HG03439 (cell line): ENCODE data around the gene CXCR3.

Source experiments
- ATAC-seq: cut with Tn5 transposase; IDR thresholded peaks from one replicate; pipeline ENCODE4 v1.9.1; 2021; ENCODE audit warnings: mild to moderate bottlenecking, moderate library complexity; ENCODE audit not compliant: unreplicated experiment

Gene CXCR3

DNA sequence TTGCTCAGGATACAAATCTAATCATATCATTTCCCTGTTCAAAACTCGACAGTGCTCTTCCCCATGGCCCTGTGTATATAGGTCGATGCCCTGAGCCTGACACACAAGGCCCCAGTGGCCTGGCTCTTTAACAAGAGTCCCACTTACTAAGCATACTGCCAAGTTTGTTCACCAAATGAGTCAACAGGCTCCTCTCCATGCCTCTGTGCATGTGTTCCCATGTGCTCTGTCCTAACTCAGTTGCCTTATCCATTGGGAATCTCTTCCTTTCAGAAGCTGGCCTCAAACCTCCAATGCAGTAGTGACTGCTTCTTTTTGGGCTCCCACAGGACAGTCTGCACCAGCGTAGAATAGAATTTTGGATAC, 18.9 kb upstream of the CXCR3 start:
- ATAC-seq, result no peak

DNA sequence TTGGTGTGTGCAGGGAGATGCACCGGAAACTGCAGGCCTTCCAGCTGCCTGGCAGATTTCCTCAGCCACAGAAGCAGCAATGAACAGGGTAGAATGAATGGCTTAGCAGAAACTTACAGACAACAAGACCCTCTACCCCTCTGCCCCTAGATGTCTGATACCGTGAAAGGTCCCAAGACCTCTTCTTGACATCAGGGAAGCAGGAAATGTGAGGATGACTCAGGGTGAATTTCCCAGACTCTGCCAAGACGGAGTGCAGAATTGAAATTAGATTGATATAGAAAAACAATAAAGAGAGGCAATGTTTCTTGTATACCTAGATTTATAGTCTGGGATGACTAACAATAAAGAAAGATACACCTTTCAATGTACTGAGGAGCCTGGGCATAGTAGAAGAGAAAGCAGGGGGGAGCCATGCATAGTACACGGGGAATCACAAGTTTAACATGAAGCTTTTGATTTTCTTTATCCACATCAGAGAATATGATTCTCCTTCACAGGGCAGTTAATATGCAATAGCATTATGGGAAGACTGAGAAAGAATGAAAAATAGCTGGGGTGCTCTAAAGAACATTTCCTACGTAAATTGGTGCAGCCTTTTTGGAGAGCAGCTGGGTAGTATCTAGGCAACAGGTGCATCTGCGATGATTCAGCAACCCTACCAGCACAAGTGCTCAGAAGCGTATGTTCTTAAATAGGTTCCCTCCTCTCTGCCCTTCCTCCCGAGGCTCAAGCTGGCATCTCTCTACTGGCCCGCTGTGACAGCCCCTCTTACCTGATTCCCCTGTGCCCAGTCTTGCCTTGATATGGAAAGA, 18.3 kb upstream of the CXCR3 start:
- ATAC-seq, result no peak

DNA sequence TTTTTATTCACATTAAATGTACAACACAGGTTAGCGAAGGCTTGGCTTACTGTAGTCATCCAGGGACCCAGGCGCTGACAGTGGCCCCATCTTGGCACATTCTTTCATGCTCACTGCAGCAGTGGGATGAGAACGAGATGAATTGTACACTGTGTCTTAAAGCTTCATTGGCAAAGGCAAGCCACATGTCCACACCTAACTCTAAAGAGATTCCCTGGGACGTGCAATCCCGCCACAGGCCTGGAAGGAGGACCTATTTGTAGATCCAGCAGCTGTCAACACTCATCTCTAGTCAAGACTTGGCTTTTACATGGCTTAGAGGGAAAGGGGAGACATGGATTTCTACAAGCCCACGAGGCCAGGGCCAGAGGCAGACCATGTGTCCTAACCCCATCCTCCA, 16.1 kb upstream of the CXCR3 start:
- no peak for ATAC-seq

DNA sequence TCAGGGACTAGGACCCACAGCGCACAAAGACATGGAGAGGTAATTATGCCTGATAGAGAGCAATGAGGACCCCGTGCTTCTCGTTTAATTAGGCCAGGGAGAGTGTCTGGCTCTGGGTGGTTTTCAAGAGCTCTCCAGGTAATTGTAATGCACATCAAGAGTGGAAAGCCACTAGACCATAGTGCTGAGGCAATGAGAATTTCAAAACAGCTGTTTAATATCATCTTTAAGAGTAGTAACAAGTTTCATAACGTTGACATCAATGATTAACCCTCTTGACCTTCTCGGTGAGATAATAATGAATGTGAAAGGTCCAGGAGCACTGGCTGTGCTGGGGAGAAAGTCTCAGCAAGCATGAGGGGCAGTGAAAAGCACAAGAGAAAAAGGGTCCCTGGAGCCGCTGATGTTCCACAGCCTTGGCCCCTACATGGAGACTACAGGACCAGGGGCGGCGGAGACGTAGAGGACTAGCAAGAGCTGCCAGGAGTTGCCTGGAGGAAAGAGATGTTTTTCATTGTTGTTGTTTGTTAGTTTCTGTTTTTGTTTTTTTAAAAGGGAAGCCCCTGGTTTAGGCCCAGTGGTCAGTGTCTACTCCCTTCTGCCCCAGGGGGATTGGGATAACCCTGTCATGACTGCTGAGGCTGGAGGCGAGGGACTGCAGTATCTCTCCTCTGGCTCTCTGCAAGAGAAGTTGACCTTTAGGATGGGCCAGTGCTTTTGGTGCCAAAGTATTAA, 14.8 kb upstream of the CXCR3 start:
- no peak for ATAC-seq

DNA sequence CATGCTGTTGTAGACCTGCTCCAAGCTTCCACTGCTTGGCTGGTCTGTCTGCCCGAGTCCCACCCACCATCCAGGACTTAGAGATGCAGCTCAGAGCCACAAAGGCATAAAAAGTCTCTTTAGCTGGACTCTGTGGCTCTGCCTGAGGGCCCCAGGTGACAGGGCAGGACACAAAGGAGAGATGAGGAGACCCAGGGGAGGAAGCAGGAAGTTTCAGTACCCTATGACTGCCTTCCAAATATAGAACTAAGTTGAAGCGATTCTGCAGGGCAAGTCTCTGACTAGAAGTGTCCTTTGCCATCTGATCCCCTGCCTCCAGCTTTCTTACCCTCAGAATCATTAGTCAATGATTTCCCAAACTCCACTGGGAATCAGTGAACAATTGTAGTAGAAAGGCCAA, 11.2 kb upstream of the CXCR3 start:
- no peak for ATAC-seq

DNA sequence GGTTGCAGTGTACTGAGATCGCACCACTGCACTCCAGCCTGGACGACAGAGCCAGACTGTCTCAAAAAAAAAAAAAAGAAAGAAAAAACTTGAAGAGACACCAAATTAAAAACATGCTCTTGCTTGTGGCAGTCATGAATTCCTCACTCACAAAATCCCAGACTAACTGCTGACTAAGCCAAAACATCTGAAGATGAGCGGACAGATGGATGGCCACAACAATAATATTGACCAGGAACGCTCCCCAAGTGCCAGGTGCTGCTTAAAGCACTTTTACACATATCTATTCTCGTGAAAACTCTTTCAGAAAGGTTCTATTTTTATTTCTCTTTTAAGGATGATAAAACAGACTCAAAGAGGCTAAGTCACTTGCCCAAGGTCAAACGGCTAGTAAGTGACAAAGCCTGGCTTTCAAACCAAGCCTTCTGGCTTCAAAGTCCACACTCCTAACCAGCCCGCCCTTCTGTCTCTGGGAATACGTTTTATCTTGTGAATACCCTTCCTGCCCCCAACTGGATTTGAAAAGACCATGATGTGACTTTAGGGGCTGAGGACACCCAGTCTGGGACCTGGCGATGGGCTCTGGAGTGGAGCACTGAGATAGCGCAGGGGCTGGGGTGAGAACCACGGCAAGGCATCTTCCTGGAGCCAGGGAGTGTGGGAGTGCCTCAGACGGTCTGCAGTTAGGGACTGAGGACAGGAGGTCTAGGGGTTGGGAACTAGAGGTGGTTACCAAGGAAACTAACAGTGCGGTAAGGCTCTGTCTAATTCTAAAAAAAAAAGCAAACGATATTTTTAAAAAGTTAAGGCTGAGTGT, 9.5 kb upstream of the CXCR3 start:
- no peak for ATAC-seq

DNA sequence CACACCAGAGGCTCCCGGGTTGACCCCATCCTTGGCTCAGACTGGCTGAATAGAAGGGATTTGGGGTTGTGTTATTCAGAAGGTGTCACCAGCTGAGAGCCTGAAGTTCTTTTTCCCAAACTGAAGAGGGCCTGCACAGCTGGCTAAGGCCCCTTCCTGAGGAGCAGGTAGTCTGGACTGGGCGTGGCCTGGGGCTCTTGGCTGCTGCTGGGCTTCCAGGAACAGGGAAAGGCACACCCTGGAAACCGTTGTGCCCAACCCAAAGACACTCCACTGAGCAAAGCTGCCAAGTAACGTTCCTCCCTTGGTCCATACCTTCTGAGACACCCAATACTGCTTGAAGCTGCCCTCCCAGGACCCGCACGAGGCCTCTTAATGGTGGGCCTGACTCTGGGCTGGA, 8.3 kb upstream of the CXCR3 start:
- no peak for ATAC-seq

DNA sequence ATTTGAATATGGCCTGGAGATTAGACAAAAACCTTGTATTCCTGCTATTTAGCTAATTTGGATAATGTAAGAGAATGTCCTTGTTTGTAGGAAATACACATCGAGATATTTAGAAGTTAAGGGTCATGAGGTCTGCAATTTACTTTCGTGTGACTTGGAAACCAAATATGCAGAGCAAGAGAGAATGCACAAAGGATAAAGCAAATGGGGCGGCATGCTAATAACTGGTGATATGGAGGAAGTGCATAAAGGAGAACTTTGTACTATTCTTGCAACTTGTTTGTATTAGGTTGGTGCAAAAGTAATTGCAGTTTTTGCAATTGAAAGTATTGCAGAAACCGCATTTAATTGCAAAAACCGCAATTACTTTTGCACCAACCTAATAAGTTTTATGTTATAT, 7.2 kb upstream of the CXCR3 start:
- no peak for ATAC-seq

DNA sequence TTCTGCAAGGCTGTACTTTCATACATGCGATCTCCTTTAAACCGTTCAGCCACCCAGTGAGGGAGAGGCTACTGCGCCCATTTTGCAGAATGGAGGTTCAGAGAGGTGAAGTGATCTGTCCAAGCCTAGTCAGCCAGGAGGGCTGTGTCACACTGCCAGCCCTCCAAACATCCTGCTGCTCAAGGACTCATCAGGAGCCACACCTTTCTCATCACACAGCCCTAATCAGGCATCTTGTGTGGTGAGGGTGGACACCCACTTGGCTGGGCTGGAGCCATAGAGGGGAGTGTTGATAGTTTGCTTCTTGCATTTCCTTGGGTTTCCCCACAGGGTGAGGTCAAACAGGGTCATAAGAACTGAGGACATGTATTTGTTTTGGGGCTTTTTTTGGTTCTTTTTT, 5.4 kb upstream of the CXCR3 start:
- ATAC-seq, result no peak

DNA sequence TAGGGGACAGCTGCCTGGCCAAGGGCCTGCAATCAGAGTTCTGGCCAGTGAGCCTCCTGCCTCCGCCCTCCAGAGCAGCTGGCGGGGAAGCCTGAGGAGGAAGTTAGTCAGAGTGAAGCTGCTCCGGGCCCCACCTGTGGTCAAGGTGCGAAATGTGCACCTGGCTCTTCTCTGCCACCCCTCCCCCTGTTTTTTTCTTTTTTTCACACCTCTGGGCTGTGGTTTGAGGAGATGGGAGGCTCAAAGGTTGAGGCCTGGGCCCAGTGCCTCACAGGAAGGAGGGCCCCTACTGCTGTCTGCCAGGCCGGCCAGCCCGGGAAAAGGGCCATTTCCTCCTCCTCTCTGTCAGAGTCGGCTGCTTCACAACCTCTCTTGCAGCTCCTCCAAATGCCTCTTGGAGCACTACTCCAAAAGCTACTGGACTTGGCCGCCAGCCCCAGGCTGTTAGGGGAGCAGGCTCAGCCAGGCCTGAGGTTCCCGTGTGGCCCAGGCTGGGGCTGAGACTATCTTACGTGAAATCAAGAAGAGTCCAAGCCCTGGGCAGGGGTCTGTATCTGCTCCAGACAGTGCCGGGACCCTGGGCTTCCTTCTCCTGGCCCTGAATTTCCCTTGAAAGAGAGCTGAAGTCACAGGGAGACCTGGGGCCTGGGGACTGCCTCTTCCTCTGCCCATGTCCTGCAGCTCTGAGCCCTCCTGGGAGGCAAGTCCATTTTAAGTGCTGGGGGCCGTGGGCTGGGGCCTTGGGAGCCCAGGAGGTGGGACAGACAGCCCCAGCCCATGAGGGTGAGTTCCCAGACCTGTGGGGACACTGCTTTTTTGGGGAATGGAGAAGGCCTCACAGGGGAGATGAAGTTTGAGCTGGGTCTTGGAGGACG, 4.5 kb upstream of the CXCR3 start:
- peak; percentile 58 for ATAC-seq

DNA sequence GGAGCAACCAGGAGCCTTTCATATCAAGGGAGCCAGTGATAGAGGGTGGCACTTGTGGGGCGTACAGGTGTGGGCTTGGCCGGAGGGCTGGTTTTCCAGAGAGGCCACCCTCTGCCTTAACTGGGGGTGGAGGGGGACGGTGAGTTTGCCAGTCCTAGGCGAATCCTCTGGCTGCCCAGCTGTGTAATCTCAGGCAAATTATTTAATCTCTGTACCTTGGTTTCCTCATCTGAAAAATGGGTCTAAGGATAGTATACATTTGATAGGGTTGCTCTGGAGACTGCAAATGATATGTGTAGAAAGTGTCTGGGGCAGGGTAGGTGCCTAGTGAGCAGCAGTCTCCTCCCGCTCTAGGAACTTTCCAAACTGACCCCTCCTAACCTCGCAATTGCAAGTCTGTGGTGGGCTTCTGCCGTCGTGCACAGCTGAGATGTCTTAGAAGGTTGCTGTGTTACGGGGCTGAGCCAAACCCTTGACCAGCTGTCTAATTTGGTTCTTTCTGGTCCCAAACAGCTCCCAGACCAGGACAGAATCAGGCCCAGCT, 3.8 kb upstream of the CXCR3 start:
- no peak for ATAC-seq

DNA sequence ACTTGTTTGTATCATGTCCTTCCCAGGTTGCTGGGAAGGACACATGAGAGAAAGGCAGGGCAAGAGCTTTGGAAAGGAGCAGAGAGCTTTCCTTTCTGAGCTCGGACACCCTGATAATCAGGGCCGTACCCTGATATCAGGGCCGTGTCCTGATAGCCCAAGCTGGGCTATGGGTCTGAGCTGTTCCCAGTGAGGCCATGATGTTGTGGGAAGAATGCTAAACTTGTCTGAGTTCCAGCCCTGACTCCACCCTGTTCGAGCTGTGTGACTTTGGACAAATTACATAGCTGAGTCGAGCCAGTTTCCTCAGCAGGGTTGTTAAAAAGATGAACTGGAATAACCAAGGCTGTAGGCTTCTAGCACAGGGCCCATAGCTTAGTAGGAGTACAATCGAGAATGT, 3.3 kb upstream of the CXCR3 start:
- ATAC-seq, result no peak

DNA sequence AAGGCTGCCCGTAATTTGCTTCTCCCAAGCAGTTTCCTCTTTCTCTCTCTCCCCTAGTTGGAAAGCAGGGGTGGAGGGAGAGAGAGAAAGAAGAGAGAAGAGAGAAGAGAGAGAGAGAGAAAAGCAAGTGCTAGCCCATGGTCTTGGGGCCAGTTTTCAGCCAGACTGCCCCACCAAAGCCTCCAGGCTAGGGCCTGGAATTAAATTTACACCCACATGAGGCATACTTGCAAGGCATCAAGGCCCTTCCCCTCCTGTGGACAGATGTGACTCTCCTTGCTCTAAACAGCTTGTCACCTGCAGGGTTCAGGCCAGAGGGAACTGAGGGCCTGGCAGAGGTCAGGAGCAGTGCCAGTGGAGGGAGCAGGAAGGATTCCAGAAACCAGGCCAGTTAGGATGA, 1.7 kb upstream of the CXCR3 start:
- ATAC-seq, result no peak

DNA sequence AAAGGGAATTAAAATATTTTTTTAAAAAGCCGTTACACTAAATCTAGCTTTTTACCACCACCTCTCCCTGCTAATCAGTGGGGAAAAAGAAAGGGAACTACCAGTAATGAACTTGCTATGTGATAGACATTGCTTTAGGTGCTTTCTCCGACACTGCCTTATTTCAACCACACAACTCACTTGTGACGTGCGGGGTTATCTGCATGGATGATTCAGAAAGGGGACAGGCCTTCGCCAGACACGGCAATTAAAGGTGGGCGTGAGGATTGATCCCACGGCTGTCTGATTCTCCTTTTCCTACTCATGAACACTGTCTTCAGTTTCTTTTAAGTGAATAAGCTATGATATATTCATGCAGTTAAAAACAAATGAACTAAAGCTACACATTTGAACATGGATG, 882 bp upstream of the CXCR3 start:
- no peak for ATAC-seq

DNA sequence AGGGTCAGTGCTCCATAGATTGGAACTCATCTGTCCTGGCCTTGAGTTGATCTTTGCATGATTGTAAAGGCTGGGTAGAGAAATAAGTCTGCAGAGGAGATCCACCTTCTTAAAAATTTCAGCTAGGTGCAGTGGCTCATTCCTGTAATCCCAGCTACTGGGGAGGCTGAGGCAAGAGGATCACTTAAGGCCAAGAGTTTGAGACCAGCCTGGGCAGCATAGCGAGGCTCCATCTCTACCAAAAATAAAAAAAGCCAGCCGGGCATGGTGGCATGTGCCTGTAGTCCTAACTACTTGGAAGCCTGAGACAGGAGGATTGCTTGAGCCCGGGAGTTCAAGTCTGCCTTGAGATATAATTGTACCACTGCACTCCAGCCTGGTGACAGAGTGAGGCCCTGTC, 476 bp upstream of the CXCR3 start:
- no peak for ATAC-seq

DNA sequence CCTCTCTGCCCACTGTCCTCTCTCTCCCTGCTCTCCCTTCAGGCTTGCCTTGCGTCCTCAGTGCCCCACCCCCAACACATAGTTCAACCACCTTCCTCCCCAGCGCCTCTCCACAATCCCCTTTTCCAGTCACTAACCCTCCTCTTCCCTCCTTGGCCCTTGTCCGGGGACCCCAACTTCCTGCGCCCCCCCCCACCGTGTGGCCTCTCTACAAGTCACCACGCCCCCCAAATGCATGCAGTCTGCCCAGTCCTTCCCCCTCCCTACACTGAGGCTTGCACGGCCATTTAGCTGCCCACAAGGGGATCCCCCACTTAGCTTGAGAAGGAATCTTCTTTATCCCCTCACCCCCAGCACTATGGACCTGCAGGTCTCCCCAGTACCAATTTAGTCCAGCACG, 569 bp downstream of the CXCR3 start:
- no peak for ATAC-seq

DNA sequence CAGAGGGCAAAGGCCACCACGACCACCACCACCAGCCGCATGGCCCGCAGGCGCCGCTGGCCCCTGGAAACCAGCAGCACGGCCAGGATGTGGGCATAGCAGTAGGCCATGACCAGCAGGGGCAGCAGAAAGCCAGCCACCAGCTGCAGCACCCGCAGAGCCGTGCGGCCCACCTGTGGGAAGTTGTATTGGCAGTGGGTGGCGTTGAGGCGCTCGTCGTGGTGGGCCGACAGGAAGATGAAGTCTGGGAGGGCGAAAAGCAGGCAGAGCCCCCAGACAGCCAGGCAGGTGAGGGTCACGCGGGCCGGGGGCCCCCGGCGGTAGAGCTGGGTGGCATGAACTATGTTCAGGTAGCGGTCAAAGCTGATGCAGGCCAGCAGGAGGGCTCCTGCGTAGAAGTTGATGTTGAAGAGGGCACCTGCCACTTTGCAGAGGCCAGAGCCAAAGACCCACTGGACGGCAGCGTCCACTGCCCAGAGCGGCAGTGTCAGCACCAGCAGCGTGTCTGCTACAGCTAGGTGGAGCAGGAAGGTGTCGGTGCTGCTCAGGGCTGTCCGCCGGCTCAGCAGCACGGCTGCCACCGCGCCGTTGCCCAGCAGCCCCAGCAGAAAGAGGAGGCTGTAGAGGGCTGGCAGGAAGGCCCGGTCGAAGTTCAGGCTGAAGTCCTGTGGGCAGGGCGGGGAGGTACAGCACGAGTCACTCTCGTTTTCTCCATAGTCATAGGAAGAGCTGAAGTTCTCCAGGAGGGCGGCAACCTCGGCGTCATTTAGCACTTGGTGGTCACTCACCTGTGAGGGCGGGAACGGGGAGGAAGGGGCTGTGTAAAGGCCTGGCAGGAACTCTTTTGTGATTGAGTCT, 1.4 kb downstream of the CXCR3 start:
- ATAC-seq, result no peak

DNA sequence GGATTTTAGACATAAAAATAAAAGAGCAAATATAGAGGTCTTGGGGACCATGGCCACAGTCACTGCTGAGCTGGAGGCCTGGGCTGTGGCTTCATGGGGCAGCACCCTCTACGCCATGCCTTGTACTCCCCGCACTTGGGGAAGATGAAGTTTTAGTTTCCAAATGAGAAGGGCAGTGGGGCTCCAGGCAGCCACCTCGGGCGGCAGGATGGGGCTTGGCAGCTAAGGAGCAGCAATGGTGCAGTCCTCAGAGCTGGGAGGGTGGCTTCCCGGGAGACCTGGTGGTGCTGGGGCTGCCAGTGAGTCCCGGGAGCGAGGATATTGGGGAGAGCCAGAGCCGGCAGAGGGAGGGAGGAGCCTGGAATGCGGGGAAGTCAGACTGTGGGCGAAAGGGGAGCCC, 2.4 kb downstream of the CXCR3 start:
- no peak for ATAC-seq

DNA sequence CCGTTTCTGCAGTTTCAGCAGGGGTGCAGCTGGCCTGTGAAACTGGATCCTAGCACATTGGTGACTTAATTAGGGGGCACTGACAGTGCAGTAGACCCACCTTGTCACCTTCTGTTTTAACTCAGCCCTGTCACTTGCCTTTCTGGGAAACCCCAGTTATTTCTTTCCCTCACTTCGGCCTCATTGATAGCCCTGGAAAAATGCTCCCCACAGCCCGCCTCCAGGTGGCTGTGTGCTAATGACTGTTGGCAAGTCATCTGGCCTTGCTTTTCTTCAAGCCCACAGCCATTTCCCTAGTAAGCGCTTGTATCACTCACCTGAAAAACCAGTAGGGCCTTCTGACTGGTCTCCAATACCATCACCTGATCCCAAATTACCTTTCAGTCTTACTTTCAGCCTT, 3.3 kb downstream of the CXCR3 start:
- ATAC-seq, result no peak

DNA sequence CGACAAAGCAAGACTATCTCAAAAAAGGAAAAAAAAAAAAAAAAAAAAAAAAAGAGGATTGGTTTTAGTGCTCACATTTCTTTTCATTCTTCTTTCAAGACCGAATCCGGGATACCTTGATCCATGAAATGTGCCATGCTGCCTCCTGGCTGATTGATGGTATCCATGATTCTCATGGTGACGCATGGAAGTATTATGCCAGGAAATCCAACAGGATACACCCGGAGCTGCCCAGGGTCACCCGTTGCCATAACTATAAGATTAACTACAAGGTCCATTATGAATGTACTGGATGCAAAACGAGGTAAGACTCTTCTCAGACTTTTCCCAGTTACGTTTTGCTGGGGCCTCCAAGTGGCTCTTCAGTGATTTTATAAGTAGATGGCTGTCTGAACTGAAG, 6.1 kb downstream of the CXCR3 start:
- no peak for ATAC-seq
